ENCODE data around the gene NFIA.

NFIA gene

DNA sequence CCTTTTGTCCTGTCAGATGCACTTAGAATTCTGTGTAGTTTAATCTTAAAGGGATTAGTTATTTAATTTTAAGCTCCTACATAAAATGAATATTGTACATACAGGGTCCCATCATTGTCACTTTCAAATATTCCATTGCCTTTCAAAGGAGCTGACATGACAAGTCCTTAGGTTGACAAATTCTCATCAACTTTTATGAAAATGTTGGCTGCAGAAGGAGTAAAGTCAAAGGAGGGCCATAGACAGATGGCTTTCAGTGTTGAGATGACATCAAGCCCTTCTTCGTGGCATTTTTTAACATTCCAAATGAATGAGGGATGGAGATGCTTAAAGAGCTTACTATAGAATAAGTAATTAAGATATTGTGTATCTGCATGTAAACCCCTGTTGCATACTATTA, 15.4 kb downstream of the NFIA start:
- FAIRE-seq (no peak), DNase-seq (ENCODE audit: extremely low spot score, insufficient read length, low read depth) (no peak)

DNA sequence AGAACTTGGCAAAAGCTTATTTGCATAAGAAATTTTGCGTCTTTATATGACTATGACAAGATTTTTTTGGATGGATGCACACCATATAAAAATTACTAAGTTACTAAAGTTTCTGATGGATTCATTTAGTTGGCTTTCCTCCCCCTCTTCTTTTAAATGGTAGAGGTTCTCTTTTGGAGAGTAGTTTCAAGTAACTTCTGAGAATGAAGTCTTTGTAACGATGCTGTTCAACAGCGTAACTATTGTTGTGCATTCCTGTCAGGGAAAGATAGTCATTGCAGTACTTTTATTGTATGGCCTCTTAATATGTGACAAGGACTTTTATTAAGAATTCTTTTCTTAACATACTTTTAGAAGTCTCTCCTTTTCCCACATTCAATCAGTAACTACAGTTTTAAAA, 16.0 kb downstream of the NFIA start:
- DNase-seq (ENCODE audit: extremely low spot score, insufficient read length, low read depth): no peak
- FAIRE-seq: no peak

- DNase-seq (ENCODE audit: extremely low spot score, insufficient read length, low read depth) (no peak), FAIRE-seq (no peak)
Observed at GRCh38 chr1:61098906-61099437, 16.6 kb downstream of the NFIA start.

GRCh38 chr1:61100578-61100977, 18.2 kb downstream of the NFIA start:
- no peak for DNase-seq (ENCODE audit: extremely low spot score, insufficient read length, low read depth)
- no peak for FAIRE-seq

- no peak for FAIRE-seq
- DNase-seq (ENCODE audit: extremely low spot score, insufficient read length, low read depth): no peak
Observed at GRCh38 chr1:61101536-61101935, 19.2 kb downstream of the NFIA start.

GRCh38 chr1:61102041-61102440, 19.7 kb downstream of the NFIA start:
- DNase-seq (ENCODE audit: extremely low spot score, insufficient read length, low read depth) (no peak), FAIRE-seq (no peak)

GRCh38 chr1:61102621-61103020, 20.3 kb downstream of the NFIA start:
- DNase-seq (ENCODE audit: extremely low spot score, insufficient read length, low read depth) (no peak), FAIRE-seq (no peak)

DNA sequence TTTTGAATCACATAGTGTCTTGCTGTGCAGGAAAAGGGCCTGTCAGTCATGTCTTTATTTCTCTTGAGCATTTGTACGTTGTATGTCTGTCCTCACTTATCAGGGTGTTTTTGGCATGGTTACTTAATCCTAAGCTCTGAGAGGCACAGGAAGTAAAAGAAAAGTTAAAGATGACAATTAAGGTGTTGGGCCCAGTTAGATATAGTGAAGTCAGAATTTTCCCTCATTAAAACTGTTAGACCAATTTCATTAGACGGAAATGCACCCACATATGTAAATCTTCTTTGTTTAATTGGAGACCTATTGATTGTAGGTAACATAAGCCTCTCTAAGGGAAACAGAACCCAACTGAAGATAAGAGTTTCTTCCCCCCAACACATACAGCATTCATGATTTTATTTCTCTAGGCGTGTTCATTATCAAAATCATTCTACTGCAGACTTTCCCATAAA, 21.9 kb downstream of the NFIA start:
- FAIRE-seq: no peak
- no peak for DNase-seq (ENCODE audit: extremely low spot score, insufficient read length, low read depth)

DNA sequence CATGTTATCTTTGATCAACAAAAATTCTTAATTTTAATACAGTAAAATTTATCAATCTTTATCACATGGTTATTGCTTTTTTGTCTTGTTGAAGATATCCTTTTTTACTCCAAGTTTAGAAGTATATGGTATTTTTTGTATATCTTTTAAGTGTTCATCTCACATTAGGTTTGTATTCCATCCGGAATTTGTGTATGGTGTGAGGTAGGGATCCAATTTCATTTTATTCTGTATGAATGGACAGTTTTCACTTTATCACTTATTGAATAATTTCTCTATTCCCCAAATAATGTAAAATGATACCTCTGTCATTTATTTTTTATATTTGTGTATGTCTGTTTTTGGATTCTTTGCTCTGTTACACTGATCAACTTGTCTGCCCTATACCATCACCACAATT, 25.3 kb downstream of the NFIA start:
- FAIRE-seq: no peak
- DNase-seq (ENCODE audit: extremely low spot score, insufficient read length, low read depth): no peak

DNA sequence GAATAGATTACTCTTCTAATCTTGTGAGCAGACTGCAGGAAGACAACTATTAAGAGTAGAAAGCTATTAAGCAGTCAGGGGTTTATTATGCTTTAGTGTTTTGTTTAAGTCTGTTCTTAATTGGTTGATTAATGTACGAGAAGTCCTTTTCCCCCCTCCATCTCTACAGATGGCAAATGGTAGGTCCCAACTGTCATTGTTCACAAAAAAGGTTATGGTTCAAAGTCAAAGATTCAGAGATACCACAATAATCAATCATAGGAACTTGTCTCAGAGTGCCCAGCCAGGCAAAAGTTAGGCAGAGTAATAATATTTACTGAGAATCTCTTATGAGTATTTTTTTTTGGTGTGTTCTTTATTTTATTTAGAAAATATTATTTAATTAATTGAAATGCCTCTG, 26.8 kb downstream of the NFIA start:
- FAIRE-seq (no peak), DNase-seq (ENCODE audit: extremely low spot score, insufficient read length, low read depth) (no peak)

DNA sequence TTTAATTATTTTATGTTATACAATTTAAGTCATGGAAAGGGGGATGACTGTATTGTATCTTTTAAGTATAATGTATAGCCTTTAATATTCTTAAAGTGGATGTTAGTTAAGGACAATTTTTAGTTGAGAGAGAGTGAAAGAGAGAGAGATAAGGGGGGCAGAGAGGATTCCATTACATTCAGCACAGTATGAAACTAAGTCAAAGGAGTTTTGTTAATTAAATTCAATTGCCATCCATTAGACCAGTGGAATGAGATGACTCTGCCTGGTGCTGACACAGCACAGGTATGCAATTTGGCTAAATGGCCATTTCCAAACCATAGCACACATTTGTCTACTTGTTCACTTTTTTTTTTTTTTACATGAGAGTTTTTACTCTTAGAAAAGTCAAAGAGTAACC, 27.5 kb downstream of the NFIA start:
- DNase-seq (ENCODE audit: extremely low spot score, insufficient read length, low read depth) (no peak), FAIRE-seq (no peak)

- DNase-seq (ENCODE audit: extremely low spot score, insufficient read length, low read depth): no peak
- no peak for FAIRE-seq
Observed at GRCh38 chr1:61110554-61110953, 28.2 kb downstream of the NFIA start.

DNA sequence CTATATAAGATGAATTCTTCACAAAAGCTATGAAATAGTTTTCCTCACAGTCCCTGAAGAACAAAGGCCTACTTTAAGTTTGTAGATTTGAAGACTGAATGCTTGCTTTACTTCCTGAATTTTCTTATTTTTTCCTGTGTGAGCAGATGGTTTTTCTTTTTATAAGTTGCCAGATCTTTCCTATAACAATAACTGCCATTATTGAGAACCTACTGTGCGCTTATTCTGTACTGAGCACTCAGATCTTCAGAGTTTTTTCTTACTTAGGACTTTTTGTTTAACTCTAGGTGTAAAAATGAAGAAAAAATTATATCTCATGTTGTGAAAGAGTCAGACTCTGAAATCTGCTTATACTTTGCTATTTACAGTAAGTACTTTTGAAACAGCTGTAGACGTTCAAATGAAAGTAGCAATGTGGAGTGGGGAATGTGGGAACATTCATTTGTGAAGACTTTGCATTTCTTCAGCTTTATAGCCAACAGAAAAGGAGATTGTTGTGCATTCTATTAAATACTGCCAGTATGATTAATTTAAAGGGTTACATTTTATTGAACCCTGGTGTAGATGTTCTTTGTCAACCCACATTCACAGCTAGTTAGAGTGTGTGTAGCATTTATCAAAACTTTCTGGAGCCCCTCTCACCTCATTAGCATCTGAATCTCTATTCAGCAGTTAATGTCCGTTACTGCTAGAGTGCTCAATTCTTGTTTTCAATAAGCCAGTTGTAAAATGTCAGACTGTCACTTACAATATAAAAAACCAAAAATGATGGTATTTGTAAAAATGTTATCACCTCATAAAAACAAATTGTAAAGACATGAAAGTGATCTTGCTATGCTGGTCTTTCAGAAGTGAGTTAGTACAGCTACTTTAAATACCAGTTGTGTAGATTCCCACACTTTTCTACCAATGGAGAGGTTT, 29.0 kb downstream of the NFIA start:
- DNase-seq (ENCODE audit: extremely low spot score, insufficient read length, low read depth) (no peak), FAIRE-seq (no peak)

GRCh38 chr1:61114178-61114870, 32.0 kb downstream of the NFIA start:
- FAIRE-seq (no peak), DNase-seq (ENCODE audit: extremely low spot score, insufficient read length, low read depth) (no peak)

DNA sequence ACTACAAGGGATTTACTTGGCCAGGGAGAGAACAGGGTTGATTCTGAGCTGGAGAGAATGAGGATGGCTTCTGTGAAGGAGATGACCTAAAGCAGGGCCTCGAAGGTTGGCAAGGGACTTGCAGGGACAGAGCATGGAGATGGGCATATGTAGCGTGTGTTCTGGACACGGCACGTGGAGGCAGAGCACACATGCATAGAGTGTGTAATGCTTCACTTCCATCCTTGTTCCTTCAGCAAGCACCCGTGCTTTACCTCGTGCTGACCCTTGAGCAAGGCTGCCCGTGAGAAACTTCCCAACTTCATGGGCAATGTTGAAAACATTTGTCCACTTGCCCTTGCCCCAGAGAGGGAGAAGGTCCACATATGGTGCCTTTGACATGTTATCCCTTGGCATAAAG, 33.1 kb downstream of the NFIA start:
- FAIRE-seq: no peak
- no peak for DNase-seq (ENCODE audit: extremely low spot score, insufficient read length, low read depth)

DNA sequence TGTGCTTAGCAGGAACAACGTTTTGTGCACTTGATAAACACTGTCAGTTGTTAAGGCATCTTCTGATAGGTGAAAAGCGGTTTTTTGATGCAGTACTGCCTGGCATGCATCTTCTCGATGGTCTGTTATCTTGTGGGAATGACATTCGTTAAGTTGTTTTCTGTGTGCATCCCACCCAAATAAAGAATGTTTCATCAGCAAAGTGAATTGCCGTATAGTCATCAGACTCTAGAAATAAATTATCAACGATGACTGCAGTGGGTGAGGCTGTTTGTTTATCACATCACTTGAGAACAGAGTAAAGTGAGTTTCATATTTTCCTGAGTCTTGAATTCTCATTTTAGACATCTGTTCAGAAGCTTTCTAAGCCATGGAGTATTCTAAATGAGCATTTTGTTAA, 34.1 kb downstream of the NFIA start:
- DNase-seq (ENCODE audit: extremely low spot score, insufficient read length, low read depth) (no peak), FAIRE-seq (no peak)

GRCh38 chr1:61117283-61117682, 34.9 kb downstream of the NFIA start:
- DNase-seq (ENCODE audit: extremely low spot score, insufficient read length, low read depth): no peak
- no peak for FAIRE-seq

GRCh38 chr1:61119085-61119484, 36.7 kb downstream of the NFIA start:
- DNase-seq (ENCODE audit: extremely low spot score, insufficient read length, low read depth) (no peak), FAIRE-seq (no peak)

DNA sequence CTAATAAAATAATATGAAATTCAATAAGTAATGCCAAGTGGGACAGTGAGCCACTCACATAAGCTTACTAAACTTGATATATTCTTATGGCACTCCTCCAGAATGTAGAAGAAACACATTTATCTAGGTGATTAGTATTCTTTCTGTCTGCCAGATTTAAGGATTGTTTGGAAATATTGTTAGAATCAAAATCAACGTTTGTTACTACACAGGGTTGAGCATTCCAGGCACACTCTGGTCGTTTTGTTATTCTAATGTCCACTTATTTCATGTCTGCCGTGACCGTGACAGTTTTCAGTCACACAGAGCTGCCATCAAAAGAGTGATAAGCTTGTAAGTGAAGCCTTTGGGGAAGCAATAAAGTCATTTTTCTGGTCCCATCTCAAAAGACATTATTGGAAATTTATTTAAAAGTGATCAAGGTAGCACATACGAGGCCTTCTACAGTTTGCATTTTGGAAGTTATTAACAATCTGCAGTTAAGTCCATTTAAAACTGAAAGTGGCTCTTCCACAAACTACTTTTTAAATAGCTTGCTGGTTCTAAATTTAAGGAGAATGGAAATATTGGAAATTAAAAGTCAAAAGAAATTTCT, 38.0 kb downstream of the NFIA start:
- FAIRE-seq (no peak), DNase-seq (ENCODE audit: extremely low spot score, insufficient read length, low read depth) (no peak)

GRCh38 chr1:61120998-61121397, 38.6 kb downstream of the NFIA start:
- FAIRE-seq (no peak), DNase-seq (ENCODE audit: extremely low spot score, insufficient read length, low read depth) (no peak)

- DNase-seq (ENCODE audit: extremely low spot score, insufficient read length, low read depth): no peak
- FAIRE-seq: no peak
Observed at GRCh38 chr1:61121631-61122030, 39.3 kb downstream of the NFIA start.
